ENCODE results near the gene GABBR2. TPM values are rescaled to one million over a fixed set of nuclear protein-coding genes. Genes with fewer than 3 reads are reported as not detected.

Gene GABBR2
- total and polyA plus RNA-seq, 9 of the 15 experiments (the other 6 are each of a cell fraction or from before 2014, with no cell fraction given) = 0.15 to 1.9 (median 0.32) TPM

DNA sequence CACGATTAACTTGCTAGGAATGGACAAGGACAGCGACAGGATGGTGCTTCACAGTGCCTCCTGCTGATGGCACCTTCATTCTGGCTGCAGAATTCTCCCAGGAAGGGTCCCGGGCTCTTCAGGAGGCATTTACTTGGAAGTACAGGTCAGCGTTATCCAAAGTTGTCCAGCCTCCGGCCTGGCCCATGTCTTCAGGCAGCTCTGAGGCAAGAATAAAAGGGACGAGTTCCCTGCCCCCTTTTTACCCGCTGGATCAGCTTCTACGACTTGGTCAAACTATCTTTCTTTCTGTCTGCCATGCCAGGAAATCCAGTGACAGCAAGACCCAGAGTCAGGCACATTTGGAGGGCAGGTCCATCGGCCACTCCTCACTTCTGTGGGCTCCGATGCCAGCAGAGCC is 23.4 kb upstream of the GABBR2 start (continued):
- TF ChIP-seq, protein P1, sequence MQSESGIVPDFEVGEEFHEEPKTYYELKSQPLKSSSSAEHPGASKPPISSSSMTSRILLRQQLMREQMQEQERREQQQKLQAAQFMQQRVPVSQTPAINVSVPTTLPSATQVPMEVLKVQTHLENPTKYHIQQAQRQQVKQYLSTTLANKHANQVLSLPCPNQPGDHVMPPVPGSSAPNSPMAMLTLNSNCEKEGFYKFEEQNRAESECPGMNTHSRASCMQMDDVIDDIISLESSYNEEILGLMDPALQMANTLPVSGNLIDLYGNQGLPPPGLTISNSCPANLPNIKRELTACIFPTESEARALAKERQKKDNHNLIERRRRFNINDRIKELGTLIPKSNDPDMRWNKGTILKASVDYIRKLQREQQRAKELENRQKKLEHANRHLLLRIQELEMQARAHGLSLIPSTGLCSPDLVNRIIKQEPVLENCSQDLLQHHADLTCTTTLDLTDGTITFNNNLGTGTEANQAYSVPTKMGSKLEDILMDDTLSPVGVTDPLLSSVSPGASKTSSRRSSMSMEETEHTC (IDR thresholded peaks at IDR 0.05) = no peak
- TF ChIP-seq CREM (IDR thresholded peaks at IDR 0.05; ENCODE audit: low read depth) (no peak), RCOR1 (IDR thresholded peaks at IDR 0.05; ENCODE audit: borderline replicate concordance in 1 of 2, low read depth in 2 of 2, low read length in 2 of 2) (no peak), ZNF668 (CRISPR knock-in tag; IDR thresholded peaks at IDR 0.05) (no peak)
- TF ChIP-seq, protein P2, sequence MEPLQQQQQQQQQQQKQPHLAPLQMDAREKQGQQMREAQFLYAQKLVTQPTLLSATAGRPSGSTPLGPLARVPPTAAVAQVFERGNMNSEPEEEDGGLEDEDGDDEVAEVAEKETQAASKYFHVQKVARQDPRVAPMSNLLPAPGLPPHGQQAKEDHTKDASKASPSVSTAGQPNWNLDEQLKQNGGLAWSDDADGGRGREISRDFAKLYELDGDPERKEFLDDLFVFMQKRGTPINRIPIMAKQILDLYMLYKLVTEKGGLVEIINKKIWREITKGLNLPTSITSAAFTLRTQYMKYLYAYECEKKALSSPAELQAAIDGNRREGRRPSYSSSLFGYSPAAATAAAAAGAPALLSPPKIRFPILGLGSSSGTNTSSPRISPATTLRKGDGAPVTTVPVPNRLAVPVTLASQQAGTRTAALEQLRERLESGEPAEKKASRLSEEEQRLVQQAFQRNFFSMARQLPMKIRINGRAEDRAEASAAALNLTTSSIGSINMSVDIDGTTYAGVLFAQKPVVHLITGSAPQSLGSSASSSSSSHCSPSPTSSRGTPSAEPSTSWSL (CRISPR knock-in tag; IDR thresholded peaks at IDR 0.05; ENCODE audit: borderline replicate concordance) = no peak
- TF ChIP-seq, protein P3, sequence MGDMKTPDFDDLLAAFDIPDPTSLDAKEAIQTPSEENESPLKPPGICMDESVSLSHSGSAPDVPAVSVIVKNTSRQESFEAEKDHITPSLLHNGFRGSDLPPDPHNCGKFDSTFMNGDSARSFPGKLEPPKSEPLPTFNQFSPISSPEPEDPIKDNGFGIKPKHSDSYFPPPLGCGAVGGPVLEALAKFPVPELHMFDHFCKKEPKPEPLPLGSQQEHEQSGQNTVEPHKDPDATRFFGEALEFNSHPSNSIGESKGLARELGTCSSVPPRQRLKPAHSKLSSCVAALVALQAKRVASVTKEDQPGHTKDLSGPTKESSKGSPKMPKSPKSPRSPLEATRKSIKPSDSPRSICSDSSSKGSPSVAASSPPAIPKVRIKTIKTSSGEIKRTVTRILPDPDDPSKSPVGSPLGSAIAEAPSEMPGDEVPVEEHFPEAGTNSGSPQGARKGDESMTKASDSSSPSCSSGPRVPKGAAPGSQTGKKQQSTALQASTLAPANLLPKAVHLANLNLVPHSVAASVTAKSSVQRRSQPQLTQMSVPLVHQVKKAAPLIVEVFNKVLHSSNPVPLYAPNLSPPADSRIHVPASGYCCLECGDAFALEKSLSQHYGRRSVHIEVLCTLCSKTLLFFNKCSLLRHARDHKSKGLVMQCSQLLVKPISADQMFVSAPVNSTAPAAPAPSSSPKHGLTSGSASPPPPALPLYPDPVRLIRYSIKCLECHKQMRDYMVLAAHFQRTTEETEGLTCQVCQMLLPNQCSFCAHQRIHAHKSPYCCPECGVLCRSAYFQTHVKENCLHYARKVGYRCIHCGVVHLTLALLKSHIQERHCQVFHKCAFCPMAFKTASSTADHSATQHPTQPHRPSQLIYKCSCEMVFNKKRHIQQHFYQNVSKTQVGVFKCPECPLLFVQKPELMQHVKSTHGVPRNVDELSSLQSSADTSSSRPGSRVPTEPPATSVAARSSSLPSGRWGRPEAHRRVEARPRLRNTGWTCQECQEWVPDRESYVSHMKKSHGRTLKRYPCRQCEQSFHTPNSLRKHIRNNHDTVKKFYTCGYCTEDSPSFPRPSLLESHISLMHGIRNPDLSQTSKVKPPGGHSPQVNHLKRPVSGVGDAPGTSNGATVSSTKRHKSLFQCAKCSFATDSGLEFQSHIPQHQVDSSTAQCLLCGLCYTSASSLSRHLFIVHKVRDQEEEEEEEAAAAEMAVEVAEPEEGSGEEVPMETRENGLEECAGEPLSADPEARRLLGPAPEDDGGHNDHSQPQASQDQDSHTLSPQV (IDR thresholded peaks at IDR 0.05) = no peak
- TF ChIP-seq, protein P4, sequence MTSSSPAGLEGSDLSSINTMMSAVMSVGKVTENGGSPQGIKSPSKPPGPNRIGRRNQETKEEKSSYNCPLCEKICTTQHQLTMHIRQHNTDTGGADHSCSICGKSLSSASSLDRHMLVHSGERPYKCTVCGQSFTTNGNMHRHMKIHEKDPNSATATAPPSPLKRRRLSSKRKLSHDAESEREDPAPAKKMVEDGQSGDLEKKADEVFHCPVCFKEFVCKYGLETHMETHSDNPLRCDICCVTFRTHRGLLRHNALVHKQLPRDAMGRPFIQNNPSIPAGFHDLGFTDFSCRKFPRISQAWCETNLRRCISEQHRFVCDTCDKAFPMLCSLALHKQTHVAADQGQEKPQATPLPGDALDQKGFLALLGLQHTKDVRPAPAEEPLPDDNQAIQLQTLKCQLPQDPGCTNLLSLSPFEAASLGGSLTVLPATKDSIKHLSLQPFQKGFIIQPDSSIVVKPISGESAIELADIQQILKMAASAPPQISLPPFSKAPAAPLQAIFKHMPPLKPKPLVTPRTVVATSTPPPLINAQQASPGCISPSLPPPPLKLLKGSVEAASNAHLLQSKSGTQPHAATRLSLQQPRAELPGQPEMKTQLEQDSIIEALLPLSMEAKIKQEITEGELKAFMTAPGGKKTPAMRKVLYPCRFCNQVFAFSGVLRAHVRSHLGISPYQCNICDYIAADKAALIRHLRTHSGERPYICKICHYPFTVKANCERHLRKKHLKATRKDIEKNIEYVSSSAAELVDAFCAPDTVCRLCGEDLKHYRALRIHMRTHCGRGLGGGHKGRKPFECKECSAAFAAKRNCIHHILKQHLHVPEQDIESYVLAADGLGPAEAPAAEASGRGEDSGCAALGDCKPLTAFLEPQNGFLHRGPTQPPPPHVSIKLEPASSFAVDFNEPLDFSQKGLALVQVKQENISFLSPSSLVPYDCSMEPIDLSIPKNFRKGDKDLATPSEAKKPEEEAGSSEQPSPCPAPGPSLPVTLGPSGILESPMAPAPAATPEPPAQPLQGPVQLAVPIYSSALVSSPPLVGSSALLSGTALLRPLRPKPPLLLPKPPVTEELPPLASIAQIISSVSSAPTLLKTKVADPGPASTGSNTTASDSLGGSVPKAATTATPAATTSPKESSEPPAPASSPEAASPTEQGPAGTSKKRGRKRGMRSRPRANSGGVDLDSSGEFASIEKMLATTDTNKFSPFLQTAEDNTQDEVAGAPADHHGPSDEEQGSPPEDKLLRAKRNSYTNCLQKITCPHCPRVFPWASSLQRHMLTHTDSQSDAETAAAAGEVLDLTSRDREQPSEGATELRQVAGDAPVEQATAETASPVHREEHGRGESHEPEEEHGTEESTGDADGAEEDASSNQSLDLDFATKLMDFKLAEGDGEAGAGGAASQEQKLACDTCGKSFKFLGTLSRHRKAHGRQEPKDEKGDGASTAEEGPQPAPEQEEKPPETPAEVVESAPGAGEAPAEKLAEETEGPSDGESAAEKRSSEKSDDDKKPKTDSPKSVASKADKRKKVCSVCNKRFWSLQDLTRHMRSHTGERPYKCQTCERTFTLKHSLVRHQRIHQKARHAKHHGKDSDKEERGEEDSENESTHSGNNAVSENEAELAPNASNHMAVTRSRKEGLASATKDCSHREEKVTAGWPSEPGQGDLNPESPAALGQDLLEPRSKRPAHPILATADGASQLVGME (CRISPR knock-in tag; IDR thresholded peaks at IDR 0.05) = no peak

All from K562 (cell line).